ENCODE results near the gene IFIT1B. TPM values are rescaled to one million over a fixed set of nuclear protein-coding genes. Genes with fewer than 3 reads are reported as not detected.

IFIT1B gene
- total and polyA plus RNA-seq, 10 of the 15 experiments (the other 5 are each of a cell fraction or from before 2014, with no cell fraction given): 0.04 TPM; not detected in 9

DNA sequence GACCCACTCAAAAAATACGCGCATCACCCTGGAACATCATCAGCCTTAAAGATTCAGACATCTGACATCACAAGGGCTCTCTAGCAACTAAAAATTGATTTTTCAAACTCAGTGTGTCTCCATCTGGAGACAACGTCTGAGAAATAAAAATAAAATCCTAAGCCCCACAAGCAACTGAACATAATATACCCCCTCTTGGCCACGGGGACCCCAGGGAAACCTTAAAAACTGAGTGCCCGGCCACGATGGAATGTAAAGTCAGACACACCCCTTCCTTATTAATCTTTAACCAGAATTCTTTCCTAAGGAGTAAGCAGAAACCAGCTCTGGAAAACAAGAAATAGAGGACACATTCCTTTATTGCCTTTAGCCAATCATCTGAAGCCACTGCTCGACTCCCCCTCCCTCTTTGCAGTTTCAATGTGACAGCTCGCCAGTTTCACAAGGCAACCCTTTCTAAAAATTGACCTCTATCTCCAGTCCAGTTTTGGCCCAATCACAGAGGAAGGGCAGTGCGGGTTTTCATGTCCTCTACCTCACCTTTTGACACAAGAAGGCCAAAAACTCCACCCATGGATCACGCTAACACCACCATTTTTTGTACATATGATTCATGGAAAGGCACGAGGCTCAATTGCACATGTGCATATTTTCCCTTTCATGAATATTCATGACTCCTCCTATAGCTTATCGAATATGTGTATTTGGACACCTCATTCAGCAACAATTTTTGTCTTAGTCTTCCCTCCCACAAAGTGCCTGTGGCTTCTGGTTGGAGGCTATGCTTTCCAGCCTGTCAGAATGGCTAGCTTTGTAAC, 25.9 kb upstream of the IFIT1B start:
- no peaks in the 10 kb centered on the region for H4K20me1 ChIP-seq (ENCODE audit: control insufficient read depth, insufficient read depth)
- ChIA-PET POLR2A (interaction anchor here (0.5 to 1.4 kb wide), 8 partner anchors 10 to 351 kb away, joined by 3 to 6 read pairs (median 4); partner anchors contain the start of gene IFIT5), RAD21 (ENCODE audit: unreplicated experiment) (interaction anchor here (0.9 to 3.1 kb wide), 6 partner anchors 11 to 109 kb away, joined by 3 to 38 read pairs (median 8); partner anchors contain the start of gene IFIT2), CTCF (interaction anchor here (0.8 to 3.5 kb wide), 7 partner anchors 11 to 67 kb away, joined by 3 to 34 read pairs (median 5); partner anchors contain the start of gene IFIT2), SMC1A (ENCODE audit: uncharacterized antibody, unreplicated experiment) (interaction anchor here (0.6 to 8.3 kb wide), 10 partner anchors 9 to 134 kb away, joined by 3 to 97 read pairs (median 4); no protein-coding TSS in a partner anchor)
- WGBS (ENCODE audit: insufficient coverage, insufficient replicate concordance, low lambda C conversion rate, missing lambda C conversion rate): 47% methylated on average over 12 of the region's 12 CpGs
- H3K4me3 ChIP-seq: no peak overlapping the region
- no TSS peak for BruUV-seq (replicated peaks)
- peaks cover 44% of the 10 kb centered on the region for H3K4me1 ChIP-seq (ENCODE audit: control insufficient read depth, insufficient read depth, low read length)
- intact Hi-C loops (cut with micrococcal nuclease; ENCODE audit: unreplicated experiment): loop anchor here (1.0 kb wide), 1 partner anchor 17 kb away; no protein-coding TSS in a partner anchor
- no peaks in the 10 kb centered on the region for H3K27me3 ChIP-seq (replicated peaks in 1 of 2; ENCODE audit: control insufficient read depth in 2 of 2, insufficient read depth in 2 of 2, low read length in 1 of 2)
- no peaks in the 10 kb centered on the region for H3K9me3 ChIP-seq (replicated peaks; ENCODE audit: control insufficient read depth, insufficient read depth, low read length)
- peak overlapping the region; percentile 51 for H3K27ac ChIP-seq (ENCODE audit: control insufficient read depth, insufficient read depth)
- ATAC-seq: peak; percentile 84
- no peak overlapping the region for H3K9ac ChIP-seq (ENCODE audit: control insufficient read depth, insufficient read depth, low read length)
- no peak overlapping the region; the same call in 1 of the 2 replicates for H2AFZ ChIP-seq (ENCODE audit: control insufficient read depth, low read depth, low read length)
- no peak for DNase-seq (ENCODE audit: low read depth, low spot score)
- no peaks in the 10 kb centered on the region for H3K79me2 ChIP-seq (ENCODE audit: control insufficient read depth, insufficient read depth, low read length)
- peak; percentile 80 for FAIRE-seq
- in situ Hi-C loops (cut with MboI): no loop called here
- no peaks in the 10 kb centered on the region for H3K36me3 ChIP-seq (ENCODE audit: control insufficient read depth in 2 of 2, insufficient read depth in 2 of 2, low read length in 1 of 2)
- H3K4me2 ChIP-seq (ENCODE audit: control insufficient read depth, insufficient read depth): peak overlapping the region; percentile 81
- TF ChIP-seq DPF2 (IDR thresholded peaks at IDR 0.05): no peak
- TF ChIP-seq, protein P1, sequence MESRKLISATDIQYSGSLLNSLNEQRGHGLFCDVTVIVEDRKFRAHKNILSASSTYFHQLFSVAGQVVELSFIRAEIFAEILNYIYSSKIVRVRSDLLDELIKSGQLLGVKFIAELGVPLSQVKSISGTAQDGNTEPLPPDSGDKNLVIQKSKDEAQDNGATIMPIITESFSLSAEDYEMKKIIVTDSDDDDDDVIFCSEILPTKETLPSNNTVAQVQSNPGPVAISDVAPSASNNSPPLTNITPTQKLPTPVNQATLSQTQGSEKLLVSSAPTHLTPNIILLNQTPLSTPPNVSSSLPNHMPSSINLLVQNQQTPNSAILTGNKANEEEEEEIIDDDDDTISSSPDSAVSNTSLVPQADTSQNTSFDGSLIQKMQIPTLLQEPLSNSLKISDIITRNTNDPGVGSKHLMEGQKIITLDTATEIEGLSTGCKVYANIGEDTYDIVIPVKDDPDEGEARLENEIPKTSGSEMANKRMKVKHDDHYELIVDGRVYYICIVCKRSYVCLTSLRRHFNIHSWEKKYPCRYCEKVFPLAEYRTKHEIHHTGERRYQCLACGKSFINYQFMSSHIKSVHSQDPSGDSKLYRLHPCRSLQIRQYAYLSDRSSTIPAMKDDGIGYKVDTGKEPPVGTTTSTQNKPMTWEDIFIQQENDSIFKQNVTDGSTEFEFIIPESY (IDR thresholded peaks at IDR 0.05): no peak
- no peak for TF ChIP-seq SIX5 (IDR thresholded peaks at IDR 0.05; ENCODE audit: low read depth, low read length, severe bottlenecking)
- peak; percentile 78; the same call in 2 of the 3 replicates for TF ChIP-seq POU2F2 (IDR thresholded peaks at IDR 0.05; ENCODE audit: borderline replicate concordance, low read depth, low read length)
- TF ChIP-seq MTA3 (IDR thresholded peaks at IDR 0.05; ENCODE audit: borderline replicate concordance, low read length): 0 out of 2 replicates have a peak, but pooled peaks have one; percentile 72
- TF ChIP-seq PKNOX1 (IDR thresholded peaks at IDR 0.05): no peak
- peak; percentile 61 for TF ChIP-seq NFIC (IDR thresholded peaks at IDR 0.05; ENCODE audit: low read depth, low read length)
- TF ChIP-seq ASH2L (IDR thresholded peaks at IDR 0.05; ENCODE audit: borderline replicate concordance, low read depth): no peak
- TF ChIP-seq NFYB (IDR thresholded peaks at IDR 0.05; ENCODE audit: insufficient read depth, low read depth, low read length): peak; percentile 78
- no peak for TF ChIP-seq SMARCA5 (IDR thresholded peaks at IDR 0.05)
- no peak for TF ChIP-seq ZNF622 (IDR thresholded peaks at IDR 0.05)
- TF ChIP-seq E2F8 (IDR thresholded peaks at IDR 0.05; ENCODE audit: low read depth, partially characterized antibody): no peak
- TF ChIP-seq PML (IDR thresholded peaks at IDR 0.05; ENCODE audit: low read length): 0 out of 2 replicates have a peak, but pooled peaks have one; percentile 9
- peak; percentile 51; the same call in 1 of the 2 replicates for TF ChIP-seq ATF2 (IDR thresholded peaks at IDR 0.05; ENCODE audit: low read length)
- no peak; the same call in 1 of the 2 replicates for TF ChIP-seq IRF4 (IDR thresholded peaks at IDR 0.05; ENCODE audit: low read depth, low read length)
- no peak for TF ChIP-seq KDM1A (IDR thresholded peaks at IDR 0.05; ENCODE audit: borderline replicate concordance)
